GM12878 (cell line): Measurements from ENCODE around the gene UBC. TPM values are rescaled to one million over a fixed set of nuclear protein-coding genes. Genes with fewer than 3 reads are reported as not detected.

Experiments used
- BCL11A ChIP-seq: IDR thresholded peaks from 2 replicates; pipeline ENCODE4 v1.6.1; 2011; ENCODE audit warnings: low read depth, low read length
- BCL3 ChIP-seq: IDR thresholded peaks from 2 replicates; pipeline ENCODE4 v1.6.1; 2011; ENCODE audit warnings: borderline replicate concordance, low read depth, mild to moderate bottlenecking, moderate library complexity, low read length; ENCODE audit not compliant: insufficient read depth, poor library complexity, severe bottlenecking
- CHD1 ChIP-seq: IDR thresholded peaks from 2 replicates; pipeline ENCODE4 v1.6.1; 2012; ENCODE audit warnings: low read depth, low read length, improper control_type of control experiment
- CREB1 ChIP-seq: IDR thresholded peaks from 2 replicates; pipeline ENCODE4 v1.6.1; 2012; ENCODE audit warnings: low read depth, mild to moderate bottlenecking, inconsistent platforms
- CUX1 ChIP-seq: IDR thresholded peaks from 2 replicates; pipeline ENCODE4 v1.6.1; 2012; ENCODE audit warnings: improper control_type of control experiment, low read depth, low read length; ENCODE audit not compliant: insufficient replicate concordance
- E2F8 ChIP-seq: fragments of 450-650 bp; IDR thresholded peaks from 2 replicates; pipeline ENCODE4 v1.6.1; 2018; ENCODE audit warnings: mild to moderate bottlenecking, low read depth, moderate library complexity; ENCODE audit not compliant: partially characterized antibody
- ETV6 ChIP-seq, 2 experiments: fragments of 450-650 bp in 1 of 2; IDR thresholded peaks in 1 of 2; conservative IDR thresholded peaks in 1 of 2; 2 replicates each; pipeline ENCODE4 v1.6.1; 2014; ENCODE audit warnings: antibody characterized with exemption in 1 of 2, borderline replicate concordance in 1 of 2, low read depth in 1 of 2, mild to moderate bottlenecking in 1 of 2, moderate library complexity in 1 of 2
- MXI1 ChIP-seq: fragments of 150-350 bp; IDR thresholded peaks from 2 replicates; pipeline ENCODE4 v1.6.1; 2011; ENCODE audit warnings: low read depth, mild to moderate bottlenecking, inconsistent platforms, low read length, improper control_type of control experiment
- POLR2A ChIP-seq: IDR thresholded peaks from 2 replicates; pipeline ENCODE4 v1.6.1; 2011; ENCODE audit warnings: low read depth, mild to moderate bottlenecking, low read length
- POU2F2 ChIP-seq: IDR thresholded peaks from 3 replicates; pipeline ENCODE4 v1.6.1; 2011; ENCODE audit warnings: low read depth, mild to moderate bottlenecking, low read length, borderline replicate concordance
- RUNX3 ChIP-seq: IDR thresholded peaks from 2 replicates; pipeline ENCODE4 v1.6.1; 2012; ENCODE audit warnings: low read length, inconsistent platforms
- SRF ChIP-seq, 2 experiments: IDR thresholded peaks; 2 replicates each; pipeline ENCODE4 v1.6.1; 2011; ENCODE audit warnings: low read depth in 2 of 2, low read length in 2 of 2, mild to moderate bottlenecking in 1 of 2, moderate library complexity in 1 of 2
- TAF1 ChIP-seq: IDR thresholded peaks from 2 replicates; pipeline ENCODE4 v1.6.1; 2011; ENCODE audit warnings: mild to moderate bottlenecking, low read depth, low read length, borderline replicate concordance
- WRNIP1 ChIP-seq: IDR thresholded peaks from 2 replicates; pipeline ENCODE4 v1.6.1; 2011; ENCODE audit warnings: low read depth, low read length, improper control_type of control experiment, borderline replicate concordance
- ZBTB4 ChIP-seq: fragments of 450-650 bp; formaldehyde crosslinking; IDR thresholded peaks from 2 replicates; pipeline ENCODE4 v1.4.0; 2022; ENCODE audit warnings: mild to moderate bottlenecking, moderate library complexity
- polyA plus RNA-seq, 11 experiments: library from polyadenylated mRNA; depleted of rRNA in 4 of 11; unstranded in 6 of 11; stranded (reverse) in 5 of 11; fragments of >200 nt; fragmentation: Nextera tagmentation in 4 of 11; fragmentation: Illumina TruSeq in 1 of 11; extraction: Ambion mirVana in 4 of 11; extraction: Trizol in 1 of 11; gene quantifications; 1 replicate in 1 of 11; 2 replicates in 10 of 11; pipeline versions ENCODE4 v1.2.1 to v1.2.3, GENCODE V29; 2011 to 2016; ENCODE audit warnings: inconsistent platforms in 2 of 11, missing spikeins in 2 of 11, low read depth in 1 of 11
- total RNA-seq, 4 experiments: library from RNA; depleted of rRNA in 3 of 4; stranded (reverse); fragments of >200 nt in 3 of 4; fragmentation: Illumina TruSeq in 1 of 4; extraction: Trizol in 1 of 4; gene quantifications; 2 replicates each; pipeline versions ENCODE4 v1.2.1 to v1.2.3, GENCODE V29; 2013 to 2021

UBC gene
- total and polyA plus RNA-seq, 10 of the 15 experiments (the other 5 are each of a cell fraction or from before 2014, with no cell fraction given), result 653 to 1,666 (median 874) TPM

- TF ChIP-seq CHD1, result 0 out of 2 replicates have a peak, but pooled peaks have one; percentile 80
- TF ChIP-seq CREB1, result 0 out of 2 replicates have a peak, but pooled peaks have one; percentile 15
- peak; percentile 46 for TF ChIP-seq BCL11A
- peak; percentile 61 for TF ChIP-seq CUX1
- TF ChIP-seq BCL3, result peak; percentile 31
- TF ChIP-seq RUNX3, result peak; percentile 18
- no peak; the same call in 1 of the 2 replicates for TF ChIP-seq WRNIP1
- no peak for TF ChIP-seq TAF1
- TF ChIP-seq ETV6 (conservative IDR thresholded peaks at IDR 0.05 in 1 of 2, IDR thresholded peaks at IDR 0.05 in 1 of 2; ENCODE audit: borderline replicate concordance in 1 of 2, low read depth in 1 of 2), result no peak
- TF ChIP-seq SRF (IDR thresholded peaks at IDR 0.05; ENCODE audit: low read depth in 2 of 2, low read length in 2 of 2), result no peak
- TF ChIP-seq MXI1, result peak; percentile 8; the same call in 1 of the 2 replicates
- peak; percentile 67 for TF ChIP-seq E2F8
- TF ChIP-seq ZBTB4 (CRISPR knock-in tag), result 0 out of 2 replicates have a peak, but pooled peaks have one; percentile 51
- peak; percentile 39 for TF ChIP-seq POLR2A
- peak; percentile 89 for TF ChIP-seq POU2F2
These were observed 3.6 kb downstream of the UBC start (continued) for GRCh38 chr12:124910561-124911478.
